GM19468 (cell line): ENCODE data around the gene TNKS2.
"Not testable (repeated sequence)": the region's sequence is repeated elsewhere in the genome, so short reads cannot be mapped to it uniquely, and the experiment has no call there.

ENCODE experiments used
- ATAC-seq: cut with Tn5 transposase; IDR thresholded peaks from one replicate; pipeline ENCODE4 v1.9.1; 2021; ENCODE audit warnings: mild to moderate bottlenecking, moderate library complexity, moderate number of reproducible peaks; ENCODE audit not compliant: unreplicated experiment; ENCODE audit errors: extremely low read depth

TNKS2 gene

DNA sequence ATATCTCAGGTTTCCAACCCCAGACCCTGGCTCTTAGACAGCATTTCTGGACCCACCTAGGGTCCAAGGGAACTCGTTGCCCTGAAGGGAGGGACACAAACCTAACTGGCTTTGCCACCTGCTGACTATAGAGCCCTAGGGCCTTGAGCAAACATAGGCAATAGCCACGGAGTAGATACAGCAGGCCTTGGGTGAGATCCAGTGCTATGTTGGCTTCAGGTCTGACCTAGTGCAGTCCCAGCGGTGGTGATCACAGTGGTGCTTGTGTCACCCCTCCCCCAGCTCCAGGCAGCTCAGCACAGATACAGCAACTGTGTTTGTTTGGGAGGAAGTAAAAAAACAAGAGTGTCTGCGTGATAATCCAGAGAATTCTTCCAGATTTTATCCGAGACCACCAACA lies 9.7 kb upstream of the TNKS2 start:
- ATAC-seq, result no peak

DNA sequence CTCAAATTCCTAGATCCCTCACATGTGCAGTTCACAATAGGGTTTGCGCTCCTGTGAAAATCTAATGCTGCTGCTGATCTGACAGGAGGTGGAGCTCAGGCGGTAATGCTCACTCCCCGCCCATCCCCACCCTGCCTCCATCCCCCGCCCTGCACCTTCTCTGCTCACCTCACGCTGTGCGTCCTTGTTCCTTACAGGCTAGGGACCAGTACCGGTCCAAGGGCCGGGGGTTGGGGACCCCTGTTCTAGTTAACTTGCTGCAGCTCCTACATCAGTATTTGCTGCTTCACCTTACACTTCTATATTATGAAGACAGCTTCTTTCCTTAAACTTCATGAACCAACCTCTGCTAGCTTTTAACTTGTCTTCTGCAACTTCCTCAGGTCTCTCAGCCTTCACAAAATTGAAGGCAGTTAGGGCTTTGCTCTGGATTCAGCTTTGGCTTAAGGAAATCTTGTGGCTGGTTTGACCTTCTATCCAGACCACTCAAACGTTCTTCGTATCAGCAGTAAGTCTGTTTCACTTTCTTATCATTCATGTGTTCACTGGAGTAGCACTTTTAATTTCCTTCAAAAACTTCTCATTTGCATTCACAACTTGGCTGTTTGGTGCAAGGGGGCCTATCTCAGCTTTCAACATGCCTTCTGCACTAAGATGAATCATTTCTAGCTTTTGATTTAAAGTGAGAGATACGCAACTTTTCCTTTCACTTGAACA lies 1.7 kb upstream of the TNKS2 start:
- ATAC-seq, result peak; percentile 36

DNA sequence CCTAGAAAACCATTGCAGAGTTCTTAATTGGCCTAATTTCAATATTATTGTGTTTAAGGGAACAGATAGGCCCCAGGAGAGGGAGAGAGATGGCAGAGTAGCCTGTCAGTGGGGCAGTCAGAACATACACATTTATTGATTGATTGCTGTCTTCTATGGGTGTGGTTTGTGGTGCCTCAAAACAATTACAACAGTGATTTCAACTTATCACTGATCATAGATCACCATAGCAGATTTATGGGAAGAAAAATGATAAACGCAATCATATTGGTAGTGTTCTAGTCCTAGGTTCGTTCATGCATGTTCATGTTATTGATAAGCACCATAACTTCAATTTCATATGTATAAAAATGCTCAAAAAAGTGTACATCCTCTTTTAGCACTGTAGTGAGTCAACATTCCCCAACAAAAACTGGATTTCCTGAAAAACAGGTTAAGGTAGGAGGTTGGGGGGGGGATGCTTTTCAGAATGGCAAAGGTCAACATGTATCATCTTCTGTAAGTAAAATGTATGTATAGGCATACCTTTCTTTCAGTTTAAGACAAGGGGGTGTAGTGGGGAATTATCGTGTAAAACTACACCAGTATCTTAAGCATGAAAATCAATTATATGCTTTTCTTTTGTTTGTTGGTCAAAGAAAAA lies 1.1 kb upstream of the TNKS2 start:
- no peak for ATAC-seq

DNA sequence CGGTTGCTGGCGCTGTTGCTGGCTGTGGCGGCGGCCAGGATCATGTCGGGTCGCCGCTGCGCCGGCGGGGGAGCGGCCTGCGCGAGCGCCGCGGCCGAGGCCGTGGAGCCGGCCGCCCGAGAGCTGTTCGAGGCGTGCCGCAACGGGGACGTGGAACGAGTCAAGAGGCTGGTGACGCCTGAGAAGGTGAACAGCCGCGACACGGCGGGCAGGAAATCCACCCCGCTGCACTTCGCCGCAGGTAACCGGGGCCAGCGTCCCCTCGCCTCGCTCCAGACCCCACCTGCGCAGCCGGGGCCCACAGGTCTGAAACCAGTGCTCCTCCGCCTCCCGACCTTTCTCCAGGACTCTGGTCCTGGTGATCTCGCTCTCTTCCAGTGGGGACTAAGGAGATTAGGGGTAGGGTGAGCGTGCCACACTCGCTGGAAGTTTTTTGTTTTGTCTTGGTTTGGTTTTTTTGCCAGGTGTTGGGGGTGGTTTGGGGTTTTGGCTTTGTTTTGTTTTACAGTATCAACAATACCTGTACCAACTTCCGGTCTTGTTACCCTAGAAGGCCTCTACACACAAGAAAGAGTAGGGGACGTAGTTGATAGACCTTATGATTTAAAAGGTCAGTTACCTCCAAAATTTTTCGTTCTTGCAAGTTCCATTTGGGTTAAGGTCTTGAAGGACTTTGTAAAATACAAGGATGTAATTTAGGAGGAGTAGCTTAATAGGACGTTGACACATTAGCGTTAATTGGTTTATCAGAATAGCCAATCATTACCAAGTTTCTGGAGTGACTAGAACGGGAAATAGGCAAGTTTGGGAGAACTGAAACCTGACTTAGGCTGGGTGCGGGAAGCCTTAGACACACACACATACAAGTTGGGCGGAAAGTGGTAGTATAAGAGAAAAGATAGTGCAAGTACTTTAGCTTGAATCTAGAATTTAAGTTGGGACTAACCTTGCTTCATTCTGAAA lies 704 bp downstream of the TNKS2 start:
- peak; percentile 19 for ATAC-seq

DNA sequence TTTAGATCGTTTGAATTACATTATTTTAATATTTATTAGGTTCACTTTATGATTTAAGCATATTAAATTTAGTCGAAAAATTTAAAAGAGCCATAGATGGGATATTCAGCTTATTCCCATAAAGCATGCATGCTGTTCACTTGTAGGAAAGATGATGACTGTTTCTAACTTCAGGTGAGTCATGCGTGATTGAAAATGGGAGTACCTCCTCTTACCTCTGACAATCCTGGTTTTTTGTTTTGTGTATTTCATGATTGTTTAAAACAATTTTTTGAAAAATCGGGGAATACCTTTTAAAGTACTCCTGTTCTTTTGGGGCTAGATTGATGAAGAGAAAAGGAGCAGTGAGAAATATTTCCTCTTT lies 1.4 kb downstream of the TNKS2 start:
- ATAC-seq, result no peak

DNA sequence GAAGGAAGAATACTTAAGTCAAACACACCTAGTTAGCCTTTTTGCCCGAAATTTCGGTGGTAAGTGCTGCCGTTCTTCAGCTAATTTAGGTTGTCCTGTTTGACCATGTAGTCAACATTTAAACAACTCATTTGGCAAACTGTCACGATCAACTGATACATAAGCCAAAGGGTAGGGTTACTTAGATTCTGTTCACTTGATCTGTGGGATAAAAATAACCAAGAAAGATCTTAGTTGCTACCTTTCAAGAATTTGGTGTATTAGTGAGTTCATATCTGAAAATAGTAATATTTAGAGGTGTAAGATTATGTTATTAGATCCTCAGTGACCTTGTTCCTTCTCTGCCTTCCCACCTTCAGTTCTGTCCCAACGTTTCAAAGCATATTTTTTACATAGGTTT lies 2.0 kb downstream of the TNKS2 start:
- no peak for ATAC-seq

DNA sequence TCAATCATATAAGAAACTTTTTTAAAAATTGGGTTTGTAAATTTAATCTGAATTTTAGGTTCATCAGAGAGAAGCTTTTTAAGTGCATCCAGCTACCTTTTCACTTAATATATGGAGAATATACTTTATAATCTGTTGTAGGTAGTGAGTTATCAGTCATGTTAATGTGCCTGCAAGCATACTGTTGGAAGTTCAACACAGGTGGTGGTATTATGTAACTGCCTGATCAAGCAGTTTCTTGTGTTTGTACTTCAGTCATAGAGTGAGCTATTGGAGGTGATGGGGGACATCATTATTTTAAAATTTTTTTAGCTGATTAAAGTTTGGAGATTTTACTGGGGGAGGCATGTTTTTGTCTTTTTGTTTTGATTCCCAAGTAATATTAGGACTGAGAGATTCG lies 2.5 kb downstream of the TNKS2 start:
- no peak for ATAC-seq

DNA sequence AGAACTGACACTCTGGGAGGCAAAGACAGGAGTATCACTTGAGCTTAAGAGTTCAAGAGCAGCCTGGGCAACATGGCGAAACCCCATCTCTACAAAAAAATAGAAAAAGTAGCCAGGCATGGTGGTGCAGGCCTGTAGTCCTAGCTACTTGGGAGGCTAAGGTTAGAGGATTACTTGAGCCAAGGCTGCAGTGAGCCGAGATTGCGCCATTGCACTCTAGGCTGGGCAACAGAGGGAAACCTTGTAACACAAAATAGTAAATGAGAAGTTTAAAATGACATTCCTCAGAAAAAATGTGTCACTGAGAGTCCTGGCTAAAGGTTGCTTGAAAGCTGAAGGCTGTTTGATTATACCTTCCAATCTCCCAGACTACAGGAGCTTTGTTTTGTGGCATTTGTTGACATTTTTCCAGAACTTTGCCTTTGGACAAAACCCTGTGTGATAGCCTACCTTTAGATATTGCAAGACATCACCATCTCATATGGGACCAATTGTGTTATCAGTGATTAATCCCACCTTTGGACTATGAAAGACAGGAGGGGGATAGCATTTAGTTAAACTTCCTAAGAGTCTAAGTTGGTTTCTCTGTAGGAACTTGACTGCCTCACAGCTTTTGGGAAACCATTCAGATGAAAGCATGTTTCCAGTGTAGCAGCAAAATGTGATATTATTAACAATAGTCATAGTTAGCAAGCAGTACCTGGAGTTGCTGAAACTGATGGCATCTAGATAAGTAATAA lies 5.3 kb downstream of the TNKS2 start:
- no peak for ATAC-seq

DNA sequence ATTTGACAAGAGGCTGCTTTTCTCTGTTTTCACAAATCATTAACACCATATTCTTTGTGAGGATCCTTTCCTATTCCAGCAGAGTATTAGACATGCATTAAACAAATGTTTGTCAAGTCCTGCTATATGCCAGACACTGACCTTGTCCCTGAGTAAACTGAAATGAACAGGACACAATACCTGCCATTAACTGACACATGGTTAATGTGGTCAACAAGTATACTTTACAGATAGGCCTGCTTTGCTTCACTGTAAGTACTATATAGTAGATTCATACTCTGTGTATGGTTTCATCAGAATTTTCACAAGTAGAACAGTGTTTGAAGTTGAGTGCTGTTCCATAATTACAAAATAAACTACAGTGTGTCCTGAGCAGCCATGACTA lies 5.9 kb downstream of the TNKS2 start:
- ATAC-seq, result no peak

DNA sequence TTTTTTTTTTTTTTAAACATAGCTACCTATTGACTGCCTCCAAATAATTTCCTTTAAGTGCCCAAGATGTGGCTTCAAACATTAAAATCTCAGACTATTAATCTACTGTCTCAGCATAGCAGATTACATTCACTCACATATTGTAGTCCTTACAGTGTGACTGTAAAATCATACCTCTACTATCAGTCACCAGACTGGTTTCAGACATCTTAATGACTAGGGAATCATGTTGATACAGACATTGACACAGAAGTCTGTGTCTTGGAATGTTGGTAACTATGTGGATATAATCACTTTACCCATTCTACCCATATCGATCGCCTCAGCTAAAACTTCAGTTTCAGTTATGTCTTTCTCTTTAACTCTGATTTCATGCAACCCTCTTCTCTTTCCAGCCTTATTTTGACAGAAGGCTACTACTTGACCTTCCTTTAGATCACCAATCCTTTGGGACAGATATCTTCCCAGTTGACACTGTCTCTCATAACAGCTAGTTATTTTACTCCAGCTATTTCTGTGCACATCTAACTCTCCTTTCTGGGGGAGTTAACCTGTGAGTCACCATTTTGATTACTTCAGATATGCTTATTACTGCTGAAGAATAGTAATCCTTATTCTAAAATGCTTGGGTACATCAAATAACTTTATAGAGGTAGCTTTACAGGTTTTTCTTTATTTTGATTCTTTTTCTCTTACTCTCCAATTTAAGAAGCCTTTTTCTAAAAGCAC lies 7.0 kb downstream of the TNKS2 start:
- no peak for ATAC-seq

DNA sequence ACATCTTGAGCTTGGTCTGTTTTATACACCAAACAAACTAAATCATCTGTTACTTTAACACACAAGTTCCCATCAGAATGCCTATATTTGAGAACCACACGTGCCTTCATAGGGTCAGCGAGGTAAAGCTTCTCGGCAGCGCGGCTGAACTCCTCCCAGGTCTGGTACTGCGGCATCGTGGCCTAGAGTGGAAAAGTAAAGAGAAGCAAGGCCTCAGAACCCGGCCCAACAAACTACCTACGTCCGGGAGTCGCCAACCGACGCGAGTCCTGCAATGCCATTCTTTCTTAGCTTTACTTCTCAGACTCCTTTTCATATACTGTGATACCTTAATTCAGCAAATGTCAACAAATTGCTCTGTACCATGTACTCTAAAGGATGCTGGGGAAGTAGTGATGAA lies 9.0 kb downstream of the TNKS2 start:
- ATAC-seq, result not testable (repeated sequence)

DNA sequence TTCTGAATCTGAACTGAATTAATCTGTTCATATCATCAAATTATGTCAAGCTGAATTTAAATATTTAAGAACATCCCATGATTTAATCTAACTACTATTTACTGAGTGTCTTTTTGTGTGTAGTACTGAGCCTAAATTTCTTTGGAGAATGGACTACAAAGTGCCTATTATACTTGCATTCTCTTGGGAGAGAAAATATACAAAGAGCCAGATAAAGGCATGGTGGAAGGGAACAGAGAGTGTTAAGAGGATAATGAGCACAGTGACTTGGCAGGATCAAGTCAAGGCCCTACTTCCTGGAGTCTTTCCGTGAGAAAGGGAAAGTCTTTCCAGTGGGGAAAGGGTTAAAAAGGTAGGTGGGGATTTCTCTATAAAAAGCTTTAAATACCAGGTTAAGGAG lies 15.0 kb downstream of the TNKS2 start:
- ATAC-seq, result no peak

DNA sequence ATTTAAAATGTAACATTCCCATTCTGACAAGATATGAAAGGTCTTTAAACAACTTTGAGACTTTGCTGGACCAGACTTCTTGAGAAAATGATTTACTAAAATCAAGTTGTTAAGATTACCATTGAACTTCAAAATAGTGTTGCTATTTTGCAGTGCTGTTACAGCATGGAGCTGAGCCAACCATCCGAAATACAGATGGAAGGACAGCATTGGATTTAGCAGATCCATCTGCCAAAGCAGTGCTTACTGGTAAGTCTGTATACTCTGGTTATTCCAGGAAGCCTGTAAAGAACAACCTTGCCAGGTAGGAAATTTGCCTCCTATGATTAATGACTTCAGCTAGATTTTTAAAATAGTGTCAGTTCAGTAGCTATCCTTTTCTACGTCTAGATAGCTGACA lies 18.8 kb downstream of the TNKS2 start:
- ATAC-seq, result no peak

DNA sequence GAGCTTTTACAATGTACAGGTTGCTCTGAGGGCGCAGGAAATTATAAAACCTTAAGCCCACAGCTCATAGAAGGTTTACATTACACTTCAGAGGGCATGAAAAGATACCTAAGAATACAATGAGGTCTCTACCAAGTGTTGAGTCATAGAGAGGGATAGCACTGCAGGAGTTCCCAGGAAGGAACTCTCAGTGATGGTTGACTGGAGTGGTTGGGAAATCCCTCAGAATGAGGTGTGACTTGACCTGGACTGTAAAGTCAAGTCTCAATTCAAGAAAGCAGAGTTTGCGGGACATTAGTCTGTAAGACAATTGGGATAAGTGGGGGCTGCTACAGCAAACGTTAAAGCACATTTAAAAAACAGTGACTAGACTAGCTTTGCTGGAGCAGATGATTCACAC lies 21.9 kb downstream of the TNKS2 start:
- ATAC-seq, result no peak

DNA sequence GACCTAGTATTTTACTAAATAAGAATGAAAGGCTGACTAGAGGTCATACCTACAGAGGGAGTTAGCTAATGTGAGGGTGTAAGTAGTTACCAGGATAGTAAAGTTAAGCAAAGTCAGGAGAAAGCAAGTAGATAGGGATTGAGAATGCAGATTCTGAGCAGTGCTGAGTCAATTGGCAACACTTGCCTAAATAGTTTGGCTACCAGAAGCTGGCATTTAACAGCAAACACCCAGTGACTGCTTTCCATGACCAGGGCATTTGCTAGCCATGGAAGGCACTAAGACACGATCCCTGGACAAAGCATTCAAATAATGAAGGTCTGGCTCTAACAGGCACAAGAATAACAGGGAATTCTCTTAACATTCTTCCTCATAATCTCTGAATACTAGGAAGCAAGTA lies 25.9 kb downstream of the TNKS2 start:
- ATAC-seq, result no peak

DNA sequence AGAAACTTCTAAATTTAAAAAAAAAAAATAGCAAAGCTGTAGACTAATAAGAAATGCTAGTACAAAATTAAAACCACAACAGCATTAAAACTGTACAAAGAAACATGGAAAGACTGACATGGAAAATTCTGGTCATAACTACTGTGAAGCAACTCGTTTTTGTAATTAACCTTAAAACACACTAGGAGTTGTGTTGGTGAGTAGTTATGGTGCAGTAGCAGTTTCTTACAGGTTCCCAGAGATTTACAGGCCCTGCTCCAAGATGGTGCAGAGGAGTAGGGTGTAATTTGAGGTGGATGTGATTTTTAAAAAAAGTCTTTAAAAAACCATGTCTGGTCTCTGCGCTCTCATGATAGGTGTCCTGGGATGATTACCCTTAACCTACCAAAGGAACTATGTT lies 31.0 kb downstream of the TNKS2 start:
- no peak for ATAC-seq

DNA sequence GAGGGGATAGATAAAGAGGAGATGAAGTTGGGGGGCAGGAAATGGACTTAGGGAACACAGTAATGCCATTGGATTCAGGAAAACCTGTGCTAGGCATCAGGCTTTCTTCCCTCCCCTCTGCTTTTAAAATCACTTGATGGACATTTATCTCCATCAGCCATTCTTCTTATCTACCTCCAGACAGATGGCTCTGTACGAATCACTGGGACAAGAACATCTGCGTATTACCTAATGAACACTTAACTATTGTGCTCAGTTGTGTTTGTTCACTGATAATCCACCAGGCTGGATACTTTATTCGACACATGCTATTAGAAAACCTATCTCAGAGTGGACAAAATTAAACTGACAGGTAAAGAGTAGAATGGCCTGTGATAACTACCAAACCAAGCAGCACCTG lies 40.0 kb downstream of the TNKS2 start:
- no peak for ATAC-seq

DNA sequence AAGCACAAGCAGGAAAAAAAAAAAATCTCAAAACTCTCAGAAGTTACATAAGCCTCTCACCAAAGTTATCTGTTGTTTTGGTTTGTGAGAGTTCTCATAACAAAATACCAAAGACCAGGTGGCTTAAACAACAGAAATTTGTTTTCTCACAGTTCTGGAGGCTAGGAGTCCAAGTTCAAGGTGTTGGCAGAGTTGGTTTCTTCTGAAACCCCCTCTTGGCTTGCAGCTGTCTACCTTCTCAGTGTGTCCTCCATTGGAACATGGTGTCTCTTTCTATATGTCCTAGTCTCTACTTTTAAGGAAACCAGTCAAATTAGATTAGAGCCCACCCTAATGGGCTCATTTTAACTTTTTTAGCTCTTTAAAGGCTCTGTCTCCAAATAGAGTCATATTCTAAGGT lies 44.9 kb downstream of the TNKS2 start:
- ATAC-seq, result no peak

DNA sequence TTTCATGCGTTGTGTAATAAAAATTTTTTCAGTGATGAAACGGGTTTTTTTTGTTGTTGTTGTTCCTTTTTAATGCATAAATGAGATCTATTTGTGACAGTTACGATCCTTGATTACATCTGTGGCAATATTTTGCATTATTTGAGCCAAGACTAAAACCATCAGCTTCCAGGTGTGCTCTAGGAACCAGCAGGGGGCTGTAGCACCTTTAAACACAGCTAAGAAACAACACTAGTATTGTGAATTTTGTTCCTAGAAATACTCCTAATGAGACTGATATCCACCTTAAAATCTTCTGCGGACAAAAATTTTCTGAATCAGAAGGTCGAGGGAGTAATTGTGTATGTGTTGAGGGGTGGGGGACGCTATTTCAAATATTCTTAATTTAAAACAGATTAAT lies 58.4 kb downstream of the TNKS2 start:
- ATAC-seq, result no peak

DNA sequence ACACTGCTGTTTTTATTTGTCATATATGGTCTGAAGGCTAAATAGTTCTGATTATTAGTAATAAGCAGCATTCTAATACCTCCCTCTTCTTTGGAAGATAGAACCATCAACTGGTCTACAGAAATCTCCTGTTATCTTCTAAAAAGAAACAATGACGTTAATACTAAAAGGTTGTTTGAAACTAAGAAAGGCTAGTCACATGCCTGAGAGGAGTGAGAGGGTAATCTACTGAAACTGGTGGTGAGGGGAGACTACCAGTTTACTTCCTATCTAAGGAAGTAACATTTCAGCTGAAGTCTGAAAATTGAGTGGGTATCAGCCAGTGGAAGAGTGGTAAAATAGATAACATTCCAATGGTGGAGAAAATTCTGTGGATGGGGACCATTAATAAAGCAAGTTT lies 62.7 kb downstream of the TNKS2 start:
- no peak for ATAC-seq
